CD4-positive, CD25-positive, alpha-beta regulatory T cell (primary cell): Measurements from ENCODE around the gene CSTA. TPM values are rescaled to one million over a fixed set of nuclear protein-coding genes. Genes with fewer than 3 reads are reported as not detected.

ENCODE experiments used
- ATAC-seq, 2 donors: fragments of 150-1000 bp; cut with Tn5 transposase; one replicate each; pipeline ENCODE4 v1.10.0; 2021; ENCODE audit warnings: low read depth in 2 of 2, moderate number of reproducible peaks in 2 of 2, moderate library complexity in 1 of 2
- DNase-seq, 3 donors: peaks; one replicate each; pipeline versions ENCODE4 v3.0.0 to v3.0.0-alpha.2; 2012 to 2022; ENCODE audit warnings: mixed read lengths in 1 of 3
- H3K27ac ChIP-seq: one replicate; pipeline ENCODE4 v1.7.0; 2013; ENCODE audit warnings: mild to moderate bottlenecking, low read length; ENCODE audit not compliant: insufficient read depth, poor library complexity, severe bottlenecking
- H3K27me3 ChIP-seq: one replicate; pipeline ENCODE4 v1.7.0; 2013; ENCODE audit warnings: low read length; ENCODE audit not compliant: control insufficient read depth, insufficient read depth
- H3K36me3 ChIP-seq: one replicate; pipeline ENCODE4 v1.7.0; 2013; ENCODE audit warnings: mild to moderate bottlenecking, low read length, moderate library complexity; ENCODE audit not compliant: control insufficient read depth, insufficient read depth
- H3K4me1 ChIP-seq: 2 replicates; pipeline ENCODE4 v1.7.0; 2013; ENCODE audit warnings: mild to moderate bottlenecking, low read length; ENCODE audit not compliant: insufficient read depth, control insufficient read depth, poor library complexity, severe bottlenecking
- H3K4me3 ChIP-seq: one replicate; pipeline ENCODE4 v1.7.0; 2013; ENCODE audit warnings: low read depth, mild to moderate bottlenecking, low read length, moderate library complexity
- H3K9me3 ChIP-seq, 2 experiments: 1 replicate in 1 of 2; 2 replicates in 1 of 2; pipeline ENCODE4 v1.7.0; 2013; ENCODE audit warnings: low read length in 2 of 2, mild to moderate bottlenecking in 1 of 2, moderate library complexity in 1 of 2; ENCODE audit not compliant: control insufficient read depth in 2 of 2
- H3K27ac Mint-ChIP-seq, 3 donors: one replicate each; pipeline ENCODE4 v1.8.0; 2020 to 2022; ENCODE audit warnings: mild to moderate bottlenecking in 3 of 3, mixed read lengths in 3 of 3, moderate library complexity in 2 of 3
- H3K27me3 Mint-ChIP-seq: one replicate; pipeline ENCODE4 v1.8.0; 2022; ENCODE audit warnings: mild to moderate bottlenecking, mixed read lengths
- H3K36me3 Mint-ChIP-seq: one replicate; pipeline ENCODE4 v1.8.0; 2020; ENCODE audit warnings: mixed read lengths
- H3K4me1 Mint-ChIP-seq, 4 donors: one replicate each; pipeline ENCODE4 v1.8.0; 2020 to 2022; ENCODE audit warnings: mixed read lengths in 4 of 4, mild to moderate bottlenecking in 1 of 4
- H3K4me3 Mint-ChIP-seq, 4 donors: one replicate each; pipeline ENCODE4 v1.8.0; 2020 to 2022; ENCODE audit warnings: mild to moderate bottlenecking in 4 of 4, mixed read lengths in 4 of 4, moderate library complexity in 3 of 4
- H3K9me3 Mint-ChIP-seq, 7 donors: one replicate each; pipeline ENCODE4 v1.8.0; 2020 to 2022; ENCODE audit warnings: mixed read lengths in 7 of 7, mild to moderate bottlenecking in 3 of 7, moderate library complexity in 2 of 7
- polyA plus RNA-seq, 4 donors: library from polyadenylated mRNA; unstranded; fragments of 300-500 nt; fragmentation: Illumina TruSeq; gene quantifications; one replicate each; pipeline ENCODE4 v1.2.3, GENCODE V29; 2021
- total RNA-seq: library from RNA; stranded (reverse); gene quantifications from one replicate; pipeline ENCODE4 v1.2.3, GENCODE V29; 2022

The CSTA gene, protein sequence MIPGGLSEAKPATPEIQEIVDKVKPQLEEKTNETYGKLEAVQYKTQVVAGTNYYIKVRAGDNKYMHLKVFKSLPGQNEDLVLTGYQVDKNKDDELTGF
- total RNA-seq (not detected), polyA plus RNA-seq (1 to 10 TPM in 1 of 4 donors, not detected in 3; 1.1 TPM)

DNA sequence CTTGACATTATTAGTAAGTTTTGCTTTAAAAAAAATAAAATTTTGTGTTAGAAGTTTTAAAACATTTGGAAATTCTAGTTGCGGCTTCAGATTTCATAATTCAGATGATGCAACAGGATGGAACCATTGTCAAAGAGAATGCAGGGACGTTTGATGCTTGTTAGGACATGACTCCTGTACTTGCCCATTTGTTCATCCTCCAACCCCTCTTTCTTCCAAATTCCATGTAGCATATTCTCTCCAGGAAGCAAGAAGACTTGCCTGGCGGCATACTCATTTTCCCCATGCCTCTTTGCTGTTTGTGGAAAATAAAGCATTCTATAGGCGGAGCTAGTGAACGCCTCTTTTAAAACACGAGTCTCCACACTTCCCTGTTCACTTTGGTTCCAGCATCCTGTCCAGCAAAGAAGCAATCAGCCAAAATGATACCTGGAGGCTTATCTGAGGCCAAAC lies at the start of gene CSTA:
CSTA (plus strand) TSS at position 378 of the 453 bp plus-strand sequence; CDS start at position 423, 45 bp downstream.
- no peak within 1 kb of the TSS for H3K4me3 Mint-ChIP-seq
- H3K4me3 ChIP-seq = no peak within 1 kb of the TSS
- no peak for ATAC-seq

DNA sequence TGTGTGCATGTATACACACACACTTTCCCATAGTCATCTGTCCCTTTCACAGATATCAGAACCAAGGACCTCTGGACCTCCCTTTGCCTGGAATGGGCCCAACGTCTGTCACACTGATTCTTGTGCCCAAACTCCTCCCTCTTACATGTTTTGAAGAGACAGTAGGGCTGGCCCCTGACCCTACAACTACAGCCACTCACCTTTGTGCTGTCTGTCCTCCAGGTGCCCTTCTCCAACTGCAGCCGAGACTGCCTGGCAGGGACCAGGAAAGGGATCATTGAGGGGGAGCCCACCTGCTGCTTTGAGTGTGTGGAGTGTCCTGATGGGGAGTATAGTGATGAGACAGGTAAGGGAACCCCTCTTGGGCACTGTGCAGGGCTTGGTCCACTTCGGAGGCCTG lies 43.2 kb upstream of the CSTA start:
- Histone ChIP-seq H3K27me3 (peaks cover 4% of the 10 kb centered on the region), H3K4me3 (no peak overlapping the region), H3K36me3 (no peaks in the 10 kb centered on the region), H3K27ac (no peak overlapping the region), H3K4me1 (no peaks in the 10 kb centered on the region), H3K9me3 (no peaks in the 10 kb centered on the region)
- Mint-ChIP-seq H3K4me3 (no peak overlapping the region), H3K9me3 (peaks cover 0 to 2% (median 0%) of the 10 kb centered on the region in 7 donors), H3K36me3 (no peaks in the 10 kb centered on the region), H3K4me1 (no peaks in the 10 kb centered on the region), H3K27ac (no peak overlapping the region), H3K27me3 (peaks cover 19% of the 10 kb centered on the region)
- ATAC-seq (no peak), DNase-seq (no peak)

More for the DNA sequence above, at the start of gene CSTA:
- Histone ChIP-seq H3K9me3 (peaks cover 0 to 4% of the 10 kb centered on the region in 2 experiments), H3K36me3 (no peaks in the 10 kb centered on the region), H3K4me1 (no peaks in the 10 kb centered on the region), H3K27me3 (no peaks in the 10 kb centered on the region), H3K27ac (no peak within 1 kb of the TSS)
- no peak for DNase-seq
- Mint-ChIP-seq H3K4me1 (peaks cover 0 to 8% (median 4%) of the 10 kb centered on the region in 4 donors), H3K27ac (no peak within 1 kb of the TSS), H3K9me3 (peaks cover 0 to 9% (median 3%) of the 10 kb centered on the region in 7 donors), H3K27me3 (peaks cover 31% of the 10 kb centered on the region), H3K36me3 (no peaks in the 10 kb centered on the region)

DNA sequence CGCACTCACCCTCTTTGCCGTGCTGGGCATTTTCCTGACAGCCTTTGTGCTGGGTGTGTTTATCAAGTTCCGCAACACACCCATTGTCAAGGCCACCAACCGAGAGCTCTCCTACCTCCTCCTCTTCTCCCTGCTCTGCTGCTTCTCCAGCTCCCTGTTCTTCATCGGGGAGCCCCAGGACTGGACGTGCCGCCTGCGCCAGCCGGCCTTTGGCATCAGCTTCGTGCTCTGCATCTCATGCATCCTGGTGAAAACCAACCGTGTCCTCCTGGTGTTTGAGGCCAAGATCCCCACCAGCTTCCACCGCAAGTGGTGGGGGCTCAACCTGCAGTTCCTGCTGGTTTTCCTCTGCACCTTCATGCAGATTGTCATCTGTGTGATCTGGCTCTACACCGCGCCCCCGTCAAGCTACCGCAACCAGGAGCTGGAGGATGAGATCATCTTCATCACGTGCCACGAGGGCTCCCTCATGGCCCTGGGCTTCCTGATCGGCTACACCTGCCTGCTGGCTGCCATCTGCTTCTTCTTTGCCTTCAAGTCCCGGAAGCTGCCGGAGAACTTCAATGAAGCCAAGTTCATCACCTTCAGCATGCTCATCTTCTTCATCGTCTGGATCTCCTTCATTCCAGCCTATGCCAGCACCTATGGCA lies 41.1 kb upstream of the CSTA start:
- Mint-ChIP-seq H3K27ac (no peak overlapping the region), H3K4me3 (no peak overlapping the region)

DNA sequence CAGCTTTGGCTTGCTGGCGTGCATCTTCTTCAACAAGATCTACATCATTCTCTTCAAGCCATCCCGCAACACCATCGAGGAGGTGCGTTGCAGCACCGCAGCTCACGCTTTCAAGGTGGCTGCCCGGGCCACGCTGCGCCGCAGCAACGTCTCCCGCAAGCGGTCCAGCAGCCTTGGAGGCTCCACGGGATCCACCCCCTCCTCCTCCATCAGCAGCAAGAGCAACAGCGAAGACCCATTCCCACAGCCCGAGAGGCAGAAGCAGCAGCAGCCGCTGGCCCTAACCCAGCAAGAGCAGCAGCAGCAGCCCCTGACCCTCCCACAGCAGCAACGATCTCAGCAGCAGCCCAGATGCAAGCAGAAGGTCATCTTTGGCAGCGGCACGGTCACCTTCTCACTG lies 40.6 kb upstream of the CSTA start:
- no peak overlapping the region for H3K4me3 ChIP-seq
- Mint-ChIP-seq H3K27me3 (peaks cover 32% of the 10 kb centered on the region), H3K9me3 (no peaks in the 10 kb centered on the region), H3K36me3 (no peaks in the 10 kb centered on the region), H3K4me3 (no peak overlapping the region), H3K27ac (no peak overlapping the region), H3K4me1 (no peaks in the 10 kb centered on the region)
- peaks cover 2% of the 10 kb centered on the region for H3K27me3 ChIP-seq
- H3K4me1 ChIP-seq = no peaks in the 10 kb centered on the region
- no peaks in the 10 kb centered on the region for H3K9me3 ChIP-seq
- no peak overlapping the region for H3K27ac ChIP-seq
- no peak for DNase-seq
- no peak for ATAC-seq
- no peaks in the 10 kb centered on the region for H3K36me3 ChIP-seq

More for the DNA sequence above, 41.1 kb upstream of the CSTA start:
- Histone ChIP-seq H3K9me3 (no peaks in the 10 kb centered on the region), H3K27me3 (peaks cover 4% of the 10 kb centered on the region), H3K4me3 (no peak overlapping the region), H3K27ac (no peak overlapping the region), H3K4me1 (no peaks in the 10 kb centered on the region), H3K36me3 (no peaks in the 10 kb centered on the region)
- ATAC-seq = no peak
- peaks cover 0 to 2% (median 0%) of the 10 kb centered on the region in 7 donors for H3K9me3 Mint-ChIP-seq
- no peaks in the 10 kb centered on the region for H3K4me1 Mint-ChIP-seq
- peaks cover 29% of the 10 kb centered on the region for H3K27me3 Mint-ChIP-seq
- H3K36me3 Mint-ChIP-seq = no peaks in the 10 kb centered on the region
- DNase-seq = no peak

DNA sequence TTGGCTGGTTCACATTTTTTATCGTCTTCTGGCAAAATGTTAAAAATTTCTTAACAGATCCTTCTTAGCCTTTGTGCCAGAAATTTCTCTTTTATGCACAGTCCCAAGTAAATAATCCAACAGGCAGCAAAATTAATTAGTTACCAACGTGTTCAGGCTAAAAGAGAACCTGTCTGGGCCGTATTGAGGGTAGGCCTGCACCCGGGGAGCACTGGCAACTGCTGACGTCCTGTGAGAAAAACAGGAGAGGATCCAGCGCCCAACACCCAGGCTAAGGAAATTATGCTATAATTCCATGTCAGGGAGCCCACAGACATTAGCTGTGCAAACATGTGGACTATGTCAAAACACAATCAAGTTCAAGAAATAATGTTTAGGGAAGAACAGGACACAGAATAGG lies 30.7 kb upstream of the CSTA start:
- H3K4me1 ChIP-seq = peaks cover 7% of the 10 kb centered on the region
- DNase-seq (no peak), ATAC-seq (no peak)
- H3K36me3 ChIP-seq = no peaks in the 10 kb centered on the region
- H3K4me3 ChIP-seq = no peak overlapping the region
- Mint-ChIP-seq H3K4me1 (peaks cover 0 to 3% (median 0%) of the 10 kb centered on the region in 4 donors), H3K27me3 (no peaks in the 10 kb centered on the region), H3K4me3 (no peak overlapping the region), H3K36me3 (no peaks in the 10 kb centered on the region), H3K27ac (no peak overlapping the region), H3K9me3 (peaks cover 0 to 1% (median 0%) of the 10 kb centered on the region in 7 donors)
- H3K27ac ChIP-seq = no peak overlapping the region
- H3K9me3 ChIP-seq = no peaks in the 10 kb centered on the region
- H3K27me3 ChIP-seq = no peaks in the 10 kb centered on the region

DNA sequence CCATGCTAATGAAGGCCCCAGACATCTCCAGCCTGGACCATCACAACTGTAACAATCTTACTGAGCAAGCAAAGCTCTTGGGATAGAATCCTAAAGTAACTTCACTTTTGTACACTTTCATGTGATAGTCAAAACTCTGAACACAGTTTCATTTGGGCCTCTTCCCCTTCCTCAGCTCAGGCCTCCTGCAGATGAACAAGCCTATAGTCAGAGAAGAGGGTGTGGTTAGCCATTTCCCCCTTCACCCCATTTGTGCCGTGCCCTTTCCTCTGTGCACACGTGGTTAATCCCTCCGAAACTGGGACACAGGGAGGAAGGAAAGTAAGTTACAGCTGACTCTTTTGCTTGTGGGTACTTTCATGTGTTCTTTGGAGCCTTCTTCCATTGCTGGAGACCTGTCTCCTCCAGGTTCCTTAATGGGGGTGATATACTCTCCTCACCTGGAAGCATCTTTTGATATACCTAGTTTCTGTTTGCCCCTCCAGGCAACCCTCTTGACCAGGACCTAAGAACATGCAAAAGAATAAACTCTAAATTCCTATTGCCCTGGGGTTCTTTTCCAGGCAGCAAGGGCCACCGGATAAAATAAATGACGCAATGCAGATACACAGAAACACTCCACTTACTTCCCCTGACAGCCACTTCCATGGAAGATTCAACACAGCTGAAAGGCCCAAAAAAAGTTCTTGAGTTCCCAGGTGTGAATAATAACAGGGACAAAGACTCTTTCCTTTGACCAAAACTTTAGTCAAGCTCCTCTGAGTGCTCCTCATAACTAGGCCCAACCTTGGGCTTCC lies 29.6 kb upstream of the CSTA start:
- no peaks in the 10 kb centered on the region for H3K27me3 Mint-ChIP-seq
- H3K4me1 Mint-ChIP-seq = no peaks in the 10 kb centered on the region
- H3K4me3 Mint-ChIP-seq = no peak overlapping the region
- Histone ChIP-seq H3K4me1 (peaks cover 7% of the 10 kb centered on the region), H3K27ac (no peak overlapping the region), H3K27me3 (no peaks in the 10 kb centered on the region), H3K36me3 (no peaks in the 10 kb centered on the region), H3K4me3 (no peak overlapping the region), H3K9me3 (peaks cover 0 to 3% of the 10 kb centered on the region in 2 experiments)
- peaks cover 0 to 2% (median 0%) of the 10 kb centered on the region in 7 donors for H3K9me3 Mint-ChIP-seq
- no peak for ATAC-seq
- H3K27ac Mint-ChIP-seq = no peak overlapping the region
- no peaks in the 10 kb centered on the region for H3K36me3 Mint-ChIP-seq
- peak in 1 of 3 donors; percentile 41 for DNase-seq

DNA sequence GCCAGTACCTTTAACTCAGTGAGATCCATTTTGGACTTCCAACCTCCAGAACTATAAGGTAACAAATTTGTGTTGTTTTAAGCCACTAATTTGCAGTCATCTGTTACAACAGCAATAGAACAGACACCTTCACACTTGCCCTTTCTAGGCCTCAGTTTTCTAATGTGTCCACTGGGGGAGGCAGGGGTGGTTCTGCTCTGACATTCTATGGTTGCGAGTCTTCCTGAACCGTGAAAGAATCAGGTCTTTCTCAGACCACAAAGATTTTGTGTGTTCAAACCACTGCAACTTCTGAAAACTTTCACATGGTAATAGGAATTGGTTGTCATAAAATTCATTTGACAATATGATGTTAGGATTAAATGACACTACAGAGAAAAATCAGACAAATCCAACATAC lies 26.8 kb upstream of the CSTA start:
- H3K27ac Mint-ChIP-seq = no peak overlapping the region
- no peaks in the 10 kb centered on the region for H3K27me3 Mint-ChIP-seq
- Histone ChIP-seq H3K27me3 (no peaks in the 10 kb centered on the region), H3K36me3 (no peaks in the 10 kb centered on the region), H3K27ac (no peak overlapping the region), H3K9me3 (peaks cover 0 to 3% of the 10 kb centered on the region in 2 experiments), H3K4me3 (no peak overlapping the region), H3K4me1 (peaks cover 7% of the 10 kb centered on the region)
- ATAC-seq (no peak), DNase-seq (peak in 1 of 3 donors; percentile 10)
- no peaks in the 10 kb centered on the region for H3K4me1 Mint-ChIP-seq
- H3K36me3 Mint-ChIP-seq = no peaks in the 10 kb centered on the region
- no peak overlapping the region for H3K4me3 Mint-ChIP-seq
- peaks cover 0 to 3% (median 0%) of the 10 kb centered on the region in 7 donors for H3K9me3 Mint-ChIP-seq
